HL-60 (cell line): ENCODE results near the gene SELP.

Experiments used
- CTCF ChIP-seq: IDR thresholded peaks from one replicate; pipeline ENCODE4 v1.5.1; 2011; ENCODE audit warnings: low read length, control low read depth, inconsistent platforms; ENCODE audit not compliant: insufficient read depth
- GABPA ChIP-seq: IDR thresholded peaks from 2 replicates; pipeline ENCODE4 v1.6.1; 2012; ENCODE audit warnings: low read depth
- POLR2AphosphoS5 ChIP-seq: IDR thresholded peaks from 2 replicates; pipeline ENCODE4 v1.6.1; 2012; ENCODE audit warnings: low read depth
- SPI1 ChIP-seq: IDR thresholded peaks from 2 replicates; pipeline ENCODE4 v1.6.1; 2012; ENCODE audit warnings: low read depth, mild to moderate bottlenecking, borderline replicate concordance
- TF ChIP-seq, protein P1 (sequence below): IDR thresholded peaks from 2 replicates; pipeline ENCODE4 v1.6.1; 2012; ENCODE audit warnings: low read depth; ENCODE audit not compliant: insufficient replicate concordance

- TF ChIP-seq CTCF = no peak
- TF ChIP-seq GABPA = no peak
- no peak for TF ChIP-seq POLR2AphosphoS5
- TF ChIP-seq, protein P1, sequence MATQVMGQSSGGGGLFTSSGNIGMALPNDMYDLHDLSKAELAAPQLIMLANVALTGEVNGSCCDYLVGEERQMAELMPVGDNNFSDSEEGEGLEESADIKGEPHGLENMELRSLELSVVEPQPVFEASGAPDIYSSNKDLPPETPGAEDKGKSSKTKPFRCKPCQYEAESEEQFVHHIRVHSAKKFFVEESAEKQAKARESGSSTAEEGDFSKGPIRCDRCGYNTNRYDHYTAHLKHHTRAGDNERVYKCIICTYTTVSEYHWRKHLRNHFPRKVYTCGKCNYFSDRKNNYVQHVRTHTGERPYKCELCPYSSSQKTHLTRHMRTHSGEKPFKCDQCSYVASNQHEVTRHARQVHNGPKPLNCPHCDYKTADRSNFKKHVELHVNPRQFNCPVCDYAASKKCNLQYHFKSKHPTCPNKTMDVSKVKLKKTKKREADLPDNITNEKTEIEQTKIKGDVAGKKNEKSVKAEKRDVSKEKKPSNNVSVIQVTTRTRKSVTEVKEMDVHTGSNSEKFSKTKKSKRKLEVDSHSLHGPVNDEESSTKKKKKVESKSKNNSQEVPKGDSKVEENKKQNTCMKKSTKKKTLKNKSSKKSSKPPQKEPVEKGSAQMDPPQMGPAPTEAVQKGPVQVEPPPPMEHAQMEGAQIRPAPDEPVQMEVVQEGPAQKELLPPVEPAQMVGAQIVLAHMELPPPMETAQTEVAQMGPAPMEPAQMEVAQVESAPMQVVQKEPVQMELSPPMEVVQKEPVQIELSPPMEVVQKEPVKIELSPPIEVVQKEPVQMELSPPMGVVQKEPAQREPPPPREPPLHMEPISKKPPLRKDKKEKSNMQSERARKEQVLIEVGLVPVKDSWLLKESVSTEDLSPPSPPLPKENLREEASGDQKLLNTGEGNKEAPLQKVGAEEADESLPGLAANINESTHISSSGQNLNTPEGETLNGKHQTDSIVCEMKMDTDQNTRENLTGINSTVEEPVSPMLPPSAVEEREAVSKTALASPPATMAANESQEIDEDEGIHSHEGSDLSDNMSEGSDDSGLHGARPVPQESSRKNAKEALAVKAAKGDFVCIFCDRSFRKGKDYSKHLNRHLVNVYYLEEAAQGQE = no peak
- TF ChIP-seq SPI1 = no peak
Observed at GRCh38 chr1:169563019-169563615, 66.8 kb downstream of the SELP start.
